Activated T-helper 17 cell treated with anti-CD3 and anti-CD28 coated beads, Interleukin-2, amount 50 U/mL, for 72 hours (primary cell): ENCODE data around the gene OR2H1. TPM values are rescaled to one million over a fixed set of nuclear protein-coding genes. Genes with fewer than 3 reads are reported as not detected.
"Not testable (repeated sequence)": the region's sequence is repeated elsewhere in the genome, so short reads cannot be mapped to it uniquely, and the experiment has no call there.

ENCODE experiments used
- ATAC-seq: fragments of 150-1000 bp; cut with Tn5 transposase; replicated peaks from 2 replicates; pipeline ENCODE4 v1.10.0; 2021; ENCODE audit warnings: mild to moderate bottlenecking, moderate library complexity
- H3K27ac Mint-ChIP-seq: one replicate; pipeline ENCODE4 v1.8.0; 2022; ENCODE audit warnings: mixed read lengths
- H3K27me3 Mint-ChIP-seq: one replicate; pipeline ENCODE4 v1.8.0; 2022; ENCODE audit warnings: mixed read lengths
- H3K36me3 Mint-ChIP-seq: one replicate; pipeline ENCODE4 v1.8.0; 2022; ENCODE audit warnings: low read depth, mild to moderate bottlenecking, mixed read lengths
- H3K4me1 Mint-ChIP-seq: one replicate; pipeline ENCODE4 v1.8.0; 2022; ENCODE audit warnings: mixed read lengths
- H3K4me3 Mint-ChIP-seq: one replicate; pipeline ENCODE4 v1.8.0; 2022; ENCODE audit warnings: mild to moderate bottlenecking, mixed read lengths
- H3K9me3 Mint-ChIP-seq: one replicate; pipeline ENCODE4 v1.8.0; 2022; ENCODE audit warnings: mixed read lengths
- total RNA-seq, 2 donors: library from RNA; stranded (reverse); gene quantifications; one replicate each; pipeline ENCODE4 v1.2.3, GENCODE V29; 2022

OR2H1 gene
- not detected for total RNA-seq

DNA sequence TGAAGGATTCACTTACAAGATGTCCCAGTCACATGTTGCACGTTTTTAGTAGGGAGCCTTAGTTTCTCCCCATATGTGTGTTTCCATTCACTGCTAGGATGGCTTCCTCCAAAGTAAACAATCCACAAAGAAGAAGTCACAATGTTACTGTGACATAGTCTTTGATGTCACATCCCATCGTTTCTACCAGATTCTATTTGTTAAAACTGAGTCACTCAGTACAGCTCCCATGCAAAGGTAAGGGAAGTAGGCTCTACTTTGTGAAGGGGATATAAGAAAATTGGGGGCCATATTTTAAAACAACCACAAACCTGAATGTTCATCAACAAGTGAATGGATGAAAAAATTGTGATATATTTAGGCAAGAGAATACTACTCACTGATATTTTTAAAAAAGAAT lies at the start of gene OR2H1, which contains the start of gene OR11A1:
Gene OR2H1 (plus strand): TSS at position 185 of the 400 bp plus-strand sequence. CDS start 4,615 bp downstream, outside the sequence.
Gene OR11A1 (minus strand): TSS at position 101 of the 400 bp plus-strand sequence. CDS start 29,430 bp downstream, outside the sequence.
- H3K36me3 Mint-ChIP-seq = no peaks in the 10 kb centered on the region
- H3K4me1 Mint-ChIP-seq = no peaks in the 10 kb centered on the region
- peaks cover 17% of the 10 kb centered on the region for H3K27me3 Mint-ChIP-seq
- H3K9me3 Mint-ChIP-seq = no peaks in the 10 kb centered on the region
- H3K27ac Mint-ChIP-seq = no peak within 1 kb of the TSS
- H3K4me3 Mint-ChIP-seq = no peak within 1 kb of the TSS
- no peak for ATAC-seq

DNA sequence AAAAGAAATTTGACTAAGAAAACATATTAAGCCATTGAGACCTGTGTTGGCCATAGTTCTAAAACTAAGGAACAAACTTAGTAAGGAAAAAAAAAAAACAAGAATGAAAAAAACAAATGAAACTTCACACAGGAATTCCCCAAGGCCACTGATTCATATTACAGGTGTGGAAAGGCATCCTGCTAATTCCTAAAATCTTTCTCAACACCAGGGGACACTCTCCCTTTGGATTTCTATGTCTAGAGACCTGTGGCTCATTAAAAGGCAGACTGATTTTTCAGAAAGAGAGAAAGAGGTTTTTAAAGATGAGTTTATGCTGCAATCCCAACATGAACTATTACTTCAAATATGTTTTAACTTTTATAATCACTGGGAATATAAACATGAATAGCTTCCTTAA lies 42.4 kb upstream of the OR2H1 start, which contains the start of gene OR12D1:
Gene OR12D1 (plus strand): TSS at position 341 of the 400 bp plus-strand sequence.
- H3K27ac Mint-ChIP-seq = no peak within 1 kb of the TSS
- no peaks in the 10 kb centered on the region for H3K36me3 Mint-ChIP-seq
- peaks cover 54% of the 10 kb centered on the region for H3K27me3 Mint-ChIP-seq
- no peak within 1 kb of the TSS for H3K4me3 Mint-ChIP-seq
- no peaks in the 10 kb centered on the region for H3K4me1 Mint-ChIP-seq
- no peak for ATAC-seq
- peaks cover 14% of the 10 kb centered on the region for H3K9me3 Mint-ChIP-seq

DNA sequence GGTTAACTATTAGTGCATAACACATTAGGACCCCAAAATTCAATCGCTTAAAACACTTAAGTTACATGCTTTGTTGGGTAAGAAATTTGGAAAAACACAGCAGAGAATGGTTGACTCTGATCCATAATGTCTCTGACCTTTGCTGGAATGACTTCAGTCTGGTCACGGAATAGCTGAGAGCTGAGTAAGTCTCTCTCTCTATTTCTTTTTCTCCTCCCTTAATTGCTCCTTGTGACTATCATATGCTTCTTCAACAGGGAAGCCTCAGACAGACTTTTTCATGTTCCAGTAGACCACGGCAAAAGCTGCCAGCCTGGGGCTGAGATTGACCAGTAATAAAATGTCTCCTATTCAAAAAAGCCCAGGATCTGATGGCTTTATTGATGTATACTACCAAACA lies 37.4 kb upstream of the OR2H1 start:
- no peak overlapping the region for H3K4me3 Mint-ChIP-seq
- no peaks in the 10 kb centered on the region for H3K4me1 Mint-ChIP-seq
- H3K27ac Mint-ChIP-seq = no peak overlapping the region
- no peaks in the 10 kb centered on the region for H3K9me3 Mint-ChIP-seq
- ATAC-seq = no peak
- H3K27me3 Mint-ChIP-seq = peaks cover 37% of the 10 kb centered on the region
- no peaks in the 10 kb centered on the region for H3K36me3 Mint-ChIP-seq

DNA sequence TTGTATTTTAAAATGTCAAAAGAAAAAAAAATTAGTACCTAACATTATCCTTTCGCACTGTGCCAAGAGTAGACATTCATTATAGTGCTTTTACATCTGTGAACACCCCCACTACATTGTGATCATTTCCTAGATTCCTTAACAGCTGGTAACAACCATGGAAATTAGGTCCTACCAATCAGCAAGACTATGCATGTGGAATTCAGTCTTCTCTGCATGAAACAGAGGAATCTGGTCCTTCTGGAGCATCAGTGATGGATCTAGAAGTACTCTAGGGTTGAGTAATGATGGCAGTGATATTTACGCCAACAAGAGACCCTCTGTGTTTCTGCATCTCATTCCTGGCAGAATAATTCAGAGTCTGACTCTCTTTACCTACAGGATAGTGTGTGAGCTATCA lies 32.8 kb upstream of the OR2H1 start:
- ATAC-seq = no peak
- Mint-ChIP-seq H3K27ac (no peak overlapping the region), H3K4me1 (no peaks in the 10 kb centered on the region), H3K27me3 (peaks cover 34% of the 10 kb centered on the region), H3K9me3 (no peaks in the 10 kb centered on the region), H3K4me3 (no peak overlapping the region), H3K36me3 (no peaks in the 10 kb centered on the region)

DNA sequence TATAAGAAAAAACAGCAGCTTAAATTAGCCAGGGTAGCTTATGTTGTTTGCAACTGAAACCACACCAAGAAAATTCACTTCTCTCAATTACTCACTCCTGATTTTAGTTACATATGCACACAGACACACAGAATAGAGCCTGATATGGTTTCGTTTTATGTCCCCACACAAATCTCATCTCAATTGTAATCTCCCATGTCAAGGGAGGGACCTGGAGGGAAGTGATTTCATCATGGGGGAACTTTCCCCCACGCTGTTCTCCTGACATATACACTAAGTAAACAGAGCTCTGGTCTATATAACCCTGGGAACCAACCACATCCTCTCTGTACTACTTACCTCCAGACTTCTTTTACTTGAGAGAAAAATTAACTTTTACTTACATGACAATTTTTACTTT lies 32.4 kb upstream of the OR2H1 start:
- no peaks in the 10 kb centered on the region for H3K36me3 Mint-ChIP-seq
- H3K27me3 Mint-ChIP-seq = peaks cover 36% of the 10 kb centered on the region
- H3K9me3 Mint-ChIP-seq = no peaks in the 10 kb centered on the region
- H3K27ac Mint-ChIP-seq = no peak overlapping the region
- peak; percentile 88 for ATAC-seq
- H3K4me3 Mint-ChIP-seq = no peak overlapping the region
- H3K4me1 Mint-ChIP-seq = no peaks in the 10 kb centered on the region

DNA sequence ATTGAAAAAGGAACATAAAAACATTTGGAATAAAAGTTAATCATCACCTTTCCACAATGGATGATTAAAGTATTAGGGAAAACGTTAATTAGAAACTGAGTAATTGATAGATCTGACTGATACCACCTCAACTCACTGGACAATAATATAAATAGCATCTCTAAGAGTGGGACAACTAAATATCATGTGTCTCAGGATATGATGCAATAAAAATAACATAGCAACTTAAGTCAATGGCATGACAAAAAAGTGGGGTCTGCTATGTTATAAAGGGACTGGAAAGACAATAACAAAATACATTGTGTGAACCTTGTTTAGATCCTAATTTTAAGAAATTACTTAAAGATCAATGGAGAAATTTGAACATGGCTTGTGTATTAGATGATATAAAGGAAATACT lies 31.9 kb upstream of the OR2H1 start:
- Mint-ChIP-seq H3K9me3 (no peaks in the 10 kb centered on the region), H3K36me3 (no peaks in the 10 kb centered on the region), H3K4me3 (no peak overlapping the region), H3K27ac (no peak overlapping the region), H3K27me3 (peaks cover 33% of the 10 kb centered on the region), H3K4me1 (no peaks in the 10 kb centered on the region)
- ATAC-seq = no peak

DNA sequence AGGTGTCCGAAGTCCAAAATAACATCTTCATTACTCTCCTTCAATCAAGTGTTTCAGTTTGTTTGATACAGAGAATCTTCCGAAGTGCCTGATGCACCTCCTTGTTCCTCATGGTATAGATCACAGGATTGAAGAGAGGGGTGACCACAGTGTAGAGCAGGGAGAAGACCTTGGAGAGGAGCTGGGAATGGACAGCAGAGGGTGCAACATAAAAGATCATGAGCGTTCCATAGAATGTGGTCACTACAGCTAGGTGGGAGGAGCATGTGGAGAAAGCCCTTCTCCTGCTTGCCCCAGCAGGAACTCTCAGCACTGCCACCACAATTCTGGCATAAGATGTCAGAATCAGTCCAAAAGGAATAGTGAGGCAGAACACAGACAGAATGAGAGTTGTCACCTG lies 30.3 kb upstream of the OR2H1 start:
- ATAC-seq = no peak
- Mint-ChIP-seq H3K27ac (no peak overlapping the region), H3K9me3 (no peaks in the 10 kb centered on the region), H3K27me3 (peaks cover 28% of the 10 kb centered on the region), H3K4me3 (no peak overlapping the region), H3K36me3 (no peaks in the 10 kb centered on the region), H3K4me1 (no peaks in the 10 kb centered on the region)

DNA sequence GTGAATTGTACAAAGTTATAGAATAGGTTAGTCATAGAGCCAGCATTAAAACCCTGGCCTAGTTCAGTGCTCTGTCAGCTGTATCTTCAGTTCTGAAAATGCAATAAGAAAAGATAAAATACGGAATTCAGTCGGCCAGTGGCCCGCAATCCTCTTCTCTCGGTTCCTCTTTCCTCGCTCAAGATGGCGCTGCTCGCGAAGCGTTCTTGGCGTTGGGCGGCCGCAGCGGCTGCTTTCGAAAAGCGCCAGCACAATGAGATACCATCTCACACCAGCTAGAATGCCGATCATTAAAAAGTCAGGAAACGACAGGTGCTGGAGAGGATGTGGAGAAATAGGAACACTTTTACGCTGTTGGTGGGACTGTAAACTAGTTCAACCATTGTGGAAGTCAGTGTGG lies 20.2 kb upstream of the OR2H1 start:
- H3K4me3 Mint-ChIP-seq, H3K27ac Mint-ChIP-seq, H3K36me3 Mint-ChIP-seq, ATAC-seq, H3K9me3 Mint-ChIP-seq, H3K4me1 Mint-ChIP-seq: not testable (repeated sequence)
- peaks cover 60% of the 10 kb centered on the region for H3K27me3 Mint-ChIP-seq

DNA sequence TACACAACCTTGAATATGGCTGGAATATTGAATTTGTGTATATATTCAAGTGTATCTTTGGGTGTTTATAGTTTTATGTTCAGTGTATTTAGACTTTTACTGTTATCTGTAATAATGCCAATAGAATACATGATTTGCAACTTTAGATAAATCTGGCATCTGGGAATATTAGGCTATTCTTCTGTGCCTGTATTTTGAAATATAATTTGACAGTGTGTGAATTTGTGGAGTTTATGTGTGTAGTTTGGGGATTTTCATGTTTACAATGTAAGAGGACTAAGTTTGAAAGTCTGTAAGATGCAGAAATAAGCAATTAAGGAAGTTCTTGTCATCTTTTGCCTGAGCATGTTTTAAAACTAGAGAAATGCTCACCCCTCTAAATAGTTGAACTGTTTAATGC lies 17.9 kb upstream of the OR2H1 start, which contains the start of gene OR10C1:
Gene OR10C1 (plus strand): TSS at position 301 of the 400 bp plus-strand sequence. CDS start 710 bp downstream, outside the sequence.
- H3K27me3 Mint-ChIP-seq = peaks cover 56% of the 10 kb centered on the region
- no peaks in the 10 kb centered on the region for H3K36me3 Mint-ChIP-seq
- no peak within 1 kb of the TSS for H3K4me3 Mint-ChIP-seq
- no peak within 1 kb of the TSS for H3K27ac Mint-ChIP-seq
- no peaks in the 10 kb centered on the region for H3K4me1 Mint-ChIP-seq
- H3K9me3 Mint-ChIP-seq = peaks cover 3% of the 10 kb centered on the region
- ATAC-seq = no peak

DNA sequence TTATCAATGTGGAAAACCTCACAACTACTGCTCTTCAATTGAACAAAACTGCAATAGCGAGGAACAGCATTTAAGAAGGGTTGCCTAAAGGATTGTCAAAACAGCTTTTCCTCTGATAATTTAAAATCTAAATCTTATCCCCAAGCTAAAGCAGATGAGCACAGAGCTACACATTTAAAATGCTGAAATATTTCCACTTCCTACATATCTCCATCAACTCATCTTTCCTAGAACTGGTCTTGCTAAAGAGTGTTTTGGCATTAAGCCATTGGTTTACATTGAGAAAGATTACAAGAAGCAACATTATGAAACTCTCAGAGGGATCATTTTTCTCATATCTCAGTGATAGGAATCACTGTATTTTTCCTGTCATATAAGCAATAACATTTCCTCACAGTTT lies 14.2 kb upstream of the OR2H1 start:
- H3K9me3 Mint-ChIP-seq = peaks cover 5% of the 10 kb centered on the region
- no peak overlapping the region for H3K4me3 Mint-ChIP-seq
- H3K4me1 Mint-ChIP-seq = no peaks in the 10 kb centered on the region
- H3K36me3 Mint-ChIP-seq = no peaks in the 10 kb centered on the region
- H3K27me3 Mint-ChIP-seq = peaks cover 59% of the 10 kb centered on the region
- no peak overlapping the region for H3K27ac Mint-ChIP-seq
- ATAC-seq = no peak

DNA sequence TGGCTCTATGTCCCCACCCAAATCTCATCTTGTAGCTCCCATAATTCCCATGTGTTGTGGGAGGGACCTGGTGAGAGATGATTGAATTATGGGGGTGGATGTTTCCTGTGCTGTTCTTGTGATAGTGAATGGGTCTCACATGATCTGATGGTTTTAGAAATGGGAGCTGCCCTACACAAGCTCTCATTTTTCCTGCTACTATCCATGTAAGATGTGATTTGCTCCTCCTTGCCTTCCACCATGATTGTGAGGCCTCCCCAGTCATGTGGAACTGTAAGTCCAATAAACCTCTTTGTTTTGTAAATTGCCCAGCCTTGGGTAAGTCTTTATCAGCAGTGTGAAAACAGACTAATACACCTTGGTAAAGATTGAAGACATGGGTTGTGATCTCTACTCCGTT lies 12.9 kb upstream of the OR2H1 start:
- not testable (repeated sequence) for H3K27ac Mint-ChIP-seq, H3K36me3 Mint-ChIP-seq, H3K4me1 Mint-ChIP-seq, ATAC-seq, H3K9me3 Mint-ChIP-seq, H3K4me3 Mint-ChIP-seq
- H3K27me3 Mint-ChIP-seq = peaks cover 63% of the 10 kb centered on the region

DNA sequence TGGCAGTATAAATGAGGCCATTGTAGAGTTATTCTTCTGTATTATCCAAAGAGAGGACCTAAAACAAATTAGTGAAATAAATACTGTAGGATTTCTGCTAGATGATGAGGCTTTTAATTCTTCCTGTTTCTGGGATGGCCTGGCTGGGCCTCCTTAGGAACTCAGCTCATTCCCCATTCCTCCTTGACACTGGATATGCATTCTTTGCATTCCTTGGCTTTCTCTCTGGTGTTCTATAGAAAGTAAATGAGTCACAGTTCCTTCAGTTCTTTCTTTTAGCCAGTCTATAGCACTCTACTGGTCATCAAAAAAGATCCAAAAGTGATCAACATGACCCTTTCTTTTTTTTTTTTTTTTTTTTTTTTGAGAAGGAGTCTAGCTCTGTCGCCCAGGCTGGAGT lies 9.3 kb upstream of the OR2H1 start:
- no peak overlapping the region for H3K27ac Mint-ChIP-seq
- no peak overlapping the region for H3K4me3 Mint-ChIP-seq
- H3K27me3 Mint-ChIP-seq = peaks cover 55% of the 10 kb centered on the region
- no peak for ATAC-seq
- no peaks in the 10 kb centered on the region for H3K36me3 Mint-ChIP-seq
- H3K4me1 Mint-ChIP-seq = no peaks in the 10 kb centered on the region
- peaks cover 5% of the 10 kb centered on the region for H3K9me3 Mint-ChIP-seq

DNA sequence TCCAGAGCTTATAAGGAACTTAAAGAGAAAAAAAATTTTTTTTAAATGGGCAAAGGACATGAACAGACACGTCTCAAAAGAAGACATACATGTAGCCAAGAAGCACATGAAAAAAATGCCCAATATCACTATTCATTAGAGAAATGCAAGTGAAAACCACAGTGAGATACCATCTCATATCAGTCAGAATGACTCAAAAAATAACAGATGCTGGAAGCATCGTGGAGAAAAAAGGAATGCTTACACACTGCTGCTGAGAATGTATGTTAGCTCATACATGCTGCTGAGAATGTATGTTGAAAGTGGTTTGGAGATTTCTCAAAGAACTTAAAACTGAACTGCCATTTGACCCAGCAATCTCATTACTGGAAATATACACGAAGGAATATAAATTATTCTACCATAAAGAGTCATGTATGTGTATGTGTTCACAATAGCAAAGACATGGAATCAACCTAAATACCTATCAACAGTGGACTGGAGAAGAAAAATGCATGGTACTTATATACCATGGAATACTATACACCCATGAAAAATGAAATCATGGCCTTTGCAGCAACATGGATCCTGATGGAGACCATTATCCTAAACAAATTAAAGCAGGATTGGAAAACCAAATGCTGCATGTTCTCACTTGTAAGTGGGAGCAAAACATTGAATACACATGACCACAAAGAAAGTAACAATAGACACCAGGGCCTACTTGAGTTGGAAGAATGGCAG lies 5.3 kb upstream of the OR2H1 start:
- Mint-ChIP-seq H3K4me1 (no peaks in the 10 kb centered on the region), H3K27ac (no peak overlapping the region)

DNA sequence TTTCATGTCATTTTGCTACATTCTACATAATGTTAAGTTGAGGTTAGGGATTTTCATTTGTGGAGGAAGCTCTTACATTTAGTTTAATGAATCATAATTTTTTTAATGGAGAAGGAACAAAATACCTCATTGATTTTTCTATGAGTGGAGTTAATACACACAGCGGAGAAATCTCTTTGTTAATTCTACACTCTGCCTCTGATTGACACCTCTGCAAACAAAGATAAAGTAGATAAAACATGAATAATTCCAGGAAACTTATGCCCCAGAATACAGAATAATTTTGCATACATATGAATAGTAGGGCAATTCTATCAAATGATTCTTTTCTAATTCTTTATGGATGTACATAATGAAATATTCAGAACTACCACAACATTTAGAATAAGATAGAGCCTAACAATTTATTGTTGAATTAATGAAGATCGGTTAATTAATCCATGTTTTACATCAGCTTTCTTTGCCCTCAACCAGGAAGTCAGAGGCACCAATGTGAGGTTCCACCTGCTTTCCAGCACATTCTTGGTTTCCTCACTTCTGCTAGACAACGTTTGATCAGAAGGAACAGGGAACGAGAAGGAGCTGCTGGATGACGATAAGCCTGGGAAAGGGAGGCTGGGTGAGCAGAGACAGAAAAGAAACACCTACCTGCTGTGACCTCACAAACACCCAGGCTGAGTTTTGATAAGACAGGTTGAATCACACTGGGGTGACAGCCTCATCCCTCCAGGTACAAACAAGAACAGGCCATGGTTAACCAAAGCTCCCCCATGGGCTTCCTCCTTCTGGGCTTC lies 4.3 kb downstream of the OR2H1 start:
- Mint-ChIP-seq H3K9me3 (no peaks in the 10 kb centered on the region), H3K36me3 (no peaks in the 10 kb centered on the region), H3K4me3 (no peak overlapping the region), H3K27me3 (peaks cover 21% of the 10 kb centered on the region), H3K4me1 (no peaks in the 10 kb centered on the region), H3K27ac (no peak overlapping the region)
- no peak for ATAC-seq

More for the DNA sequence above, 5.3 kb upstream of the OR2H1 start:
- no peak overlapping the region for H3K4me3 Mint-ChIP-seq
- H3K27me3 Mint-ChIP-seq = peaks cover 35% of the 10 kb centered on the region
- ATAC-seq = peak; percentile 23
- H3K9me3 Mint-ChIP-seq = no peaks in the 10 kb centered on the region
- no peaks in the 10 kb centered on the region for H3K36me3 Mint-ChIP-seq

DNA sequence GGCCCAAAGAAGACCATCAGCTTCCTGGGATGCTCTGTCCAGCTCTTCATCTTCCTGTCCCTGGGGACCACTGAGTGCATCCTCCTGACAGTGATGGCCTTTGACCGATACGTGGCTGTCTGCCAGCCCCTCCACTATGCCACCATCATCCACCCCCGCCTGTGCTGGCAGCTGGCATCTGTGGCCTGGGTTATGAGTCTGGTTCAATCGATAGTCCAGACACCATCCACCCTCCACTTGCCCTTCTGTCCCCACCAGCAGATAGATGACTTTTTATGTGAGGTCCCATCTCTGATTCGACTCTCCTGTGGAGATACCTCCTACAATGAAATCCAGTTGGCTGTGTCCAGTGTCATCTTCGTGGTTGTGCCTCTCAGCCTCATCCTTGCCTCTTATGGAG lies 5.1 kb downstream of the OR2H1 start:
- ATAC-seq = no peak
- Mint-ChIP-seq H3K4me1 (no peaks in the 10 kb centered on the region), H3K9me3 (no peaks in the 10 kb centered on the region), H3K27me3 (peaks cover 21% of the 10 kb centered on the region), H3K36me3 (no peaks in the 10 kb centered on the region), H3K27ac (no peak overlapping the region), H3K4me3 (no peak overlapping the region)
